Liver (tissue), 9 donors: ENCODE data around the gene LLGL2. TPM values are rescaled to one million over a fixed set of nuclear protein-coding genes. Genes with fewer than 3 reads are reported as not detected.

Experiments used
- DNase-seq: peaks from one replicate; pipeline ENCODE4 v3.0.0-alpha.2; 2017; ENCODE audit warnings: low spot score
- H3K27ac ChIP-seq, 2 donors: one replicate each; pipeline ENCODE4 v1.7.0; 2013; ENCODE audit warnings: inconsistent platforms in 2 of 2, low read length in 2 of 2, control low read depth in 1 of 2, low read depth in 1 of 2, mild to moderate bottlenecking in 1 of 2
- H3K27me3 ChIP-seq, 4 donors: one replicate each; pipeline versions ENCODE4 v1.6.1 to v1.7.0; 2013; ENCODE audit warnings: low read length in 3 of 4, inconsistent platforms in 1 of 4, mild to moderate bottlenecking in 1 of 4, moderate library complexity in 1 of 4; ENCODE audit not compliant: control insufficient read depth in 4 of 4, insufficient read depth in 4 of 4
- H3K36me3 ChIP-seq, 4 donors: one replicate each; pipeline versions ENCODE4 v1.6.1 to v1.7.0; 2013; ENCODE audit warnings: low read length in 3 of 4, mild to moderate bottlenecking in 3 of 4, low read depth in 1 of 4, moderate library complexity in 1 of 4; ENCODE audit not compliant: control insufficient read depth in 4 of 4, insufficient read depth in 3 of 4
- H3K4me1 ChIP-seq, 4 donors: one replicate each; pipeline versions ENCODE4 v1.6.1 to v1.7.0; 2013; ENCODE audit warnings: low read length in 3 of 4, mild to moderate bottlenecking in 3 of 4, moderate library complexity in 1 of 4; ENCODE audit not compliant: control insufficient read depth in 4 of 4, insufficient read depth in 4 of 4
- H3K4me3 ChIP-seq, 3 donors: one replicate each; pipeline versions ENCODE4 v1.6.1 to v1.7.0; 2013; ENCODE audit warnings: low read length in 3 of 3, control low read depth in 1 of 3, low read depth in 1 of 3, mild to moderate bottlenecking in 1 of 3
- H3K9ac ChIP-seq, 2 donors: one replicate each; pipeline ENCODE4 v1.7.0; 2013; ENCODE audit warnings: low read length in 2 of 2, mild to moderate bottlenecking in 2 of 2, moderate library complexity in 2 of 2, control low read depth in 1 of 2, low read depth in 1 of 2
- H3K9me3 ChIP-seq, 4 donors: one replicate each; pipeline versions ENCODE4 v1.6.1 to v1.7.0; 2013; ENCODE audit warnings: low read length in 3 of 4; ENCODE audit not compliant: control insufficient read depth in 4 of 4
- ATF3 ChIP-seq: IDR thresholded peaks from 2 replicates; pipeline ENCODE4 v1.6.1; 2016; ENCODE audit warnings: antibody characterized with exemption
- CTCF ChIP-seq: fragments of 150-350 bp; IDR thresholded peaks from 2 replicates; pipeline ENCODE4 v1.5.1; 2017; ENCODE audit warnings: improper control_type of control experiment, low read depth, low read length; ENCODE audit not compliant: missing input control
- EGR1 ChIP-seq, 2 donors: IDR thresholded peaks; 2 replicates each; pipeline ENCODE4 v1.6.1; 2016 to 2018; ENCODE audit warnings: antibody characterized with exemption in 2 of 2, low read depth in 2 of 2
- FOXA1 ChIP-seq: IDR thresholded peaks from 2 replicates; pipeline ENCODE4 v1.6.1; 2016; ENCODE audit warnings: antibody characterized with exemption
- FOXA2 ChIP-seq: IDR thresholded peaks from 2 replicates; pipeline ENCODE4 v1.6.1; 2016; ENCODE audit warnings: antibody characterized with exemption
- GABPA ChIP-seq, 2 donors: IDR thresholded peaks in 1 of 2; conservative IDR thresholded peaks in 1 of 2; 2 replicates each; pipeline ENCODE4 v1.6.1; 2016; ENCODE audit warnings: antibody characterized with exemption in 2 of 2, mild to moderate bottlenecking in 1 of 2, moderate library complexity in 1 of 2
- HNF4A ChIP-seq, 2 donors: conservative IDR thresholded peaks; 2 replicates each; pipeline ENCODE4 v1.6.1; 2016; ENCODE audit warnings: antibody characterized with exemption in 2 of 2, mild to moderate bottlenecking in 2 of 2
- HNF4G ChIP-seq: IDR thresholded peaks from 2 replicates; pipeline ENCODE4 v1.6.1; 2016; ENCODE audit warnings: antibody characterized with exemption
- JUND ChIP-seq, 2 donors: IDR thresholded peaks; 2 replicates each; pipeline ENCODE4 v1.6.1; 2016; ENCODE audit warnings: antibody characterized with exemption in 2 of 2
- MAX ChIP-seq: IDR thresholded peaks from 2 replicates; pipeline ENCODE4 v1.6.1; 2016; ENCODE audit warnings: antibody characterized with exemption
- NR2F2 ChIP-seq: IDR thresholded peaks from 2 replicates; pipeline ENCODE4 v1.6.1; 2016; ENCODE audit warnings: antibody characterized with exemption
- RAD21 ChIP-seq, 2 donors: IDR thresholded peaks; 2 replicates each; pipeline ENCODE4 v1.6.1; 2016; ENCODE audit warnings: antibody characterized with exemption in 2 of 2, mild to moderate bottlenecking in 2 of 2
- RXRA ChIP-seq, 2 donors: IDR thresholded peaks; 2 replicates each; pipeline ENCODE4 v1.6.1; 2017 to 2018; ENCODE audit warnings: antibody characterized with exemption in 2 of 2, mild to moderate bottlenecking in 1 of 2
- SP1 ChIP-seq: IDR thresholded peaks from 2 replicates; pipeline ENCODE4 v1.6.1; 2018; ENCODE audit warnings: antibody characterized with exemption, mild to moderate bottlenecking
- TAF1 ChIP-seq: conservative IDR thresholded peaks from 2 replicates; pipeline ENCODE4 v1.6.1; 2016; ENCODE audit warnings: antibody characterized with exemption, mild to moderate bottlenecking
- YY1 ChIP-seq: IDR thresholded peaks from 2 replicates; pipeline ENCODE4 v1.6.1; 2016; ENCODE audit warnings: antibody characterized with exemption, mild to moderate bottlenecking
- ZBTB33 ChIP-seq: IDR thresholded peaks from 2 replicates; pipeline ENCODE4 v1.6.1; 2016; ENCODE audit warnings: antibody characterized with exemption
- WGBS: extraction: QIAGEN DNeasy Blood & Tissue Kit; methylation state at CpG from one replicate; pipeline ENCODE4 v1.1.7; 2013; 5-methylcytosine and 5-hydroxymethylcytosine counted together
- polyA plus RNA-seq, 2 donors: library from polyadenylated mRNA; stranded (reverse) in 1 of 2; unstranded in 1 of 2; fragments of 200-250 nt in 1 of 2; fragments of >200 nt in 1 of 2; fragmentation: Nextera tagmentation in 1 of 2; extraction: Ambion mirVana in 1 of 2; gene quantifications; one replicate each; pipeline versions ENCODE4 v1.2.1 to v1.2.3, GENCODE V29; 2013 to 2015
- total RNA-seq, 2 donors: library from RNA; depleted of rRNA; stranded (reverse); fragments of >200 nt; gene quantifications; one replicate each; pipeline ENCODE4 v1.2.3, GENCODE V29; 2014
- TF ChIP-seq, protein P1 (sequence below): IDR thresholded peaks from 2 replicates; pipeline ENCODE4 v1.6.1; 2016; ENCODE audit warnings: antibody characterized with exemption, mild to moderate bottlenecking
- donor health status: healthy.
- donor health status: healthy.
- donor health status: healthy.
- donor health status: healthy.
- donor health status: healthy.

The LLGL2 gene
- total and polyA plus RNA-seq, 4 donors = 23.2 to 69.6 (median 38.5) TPM

DNA sequence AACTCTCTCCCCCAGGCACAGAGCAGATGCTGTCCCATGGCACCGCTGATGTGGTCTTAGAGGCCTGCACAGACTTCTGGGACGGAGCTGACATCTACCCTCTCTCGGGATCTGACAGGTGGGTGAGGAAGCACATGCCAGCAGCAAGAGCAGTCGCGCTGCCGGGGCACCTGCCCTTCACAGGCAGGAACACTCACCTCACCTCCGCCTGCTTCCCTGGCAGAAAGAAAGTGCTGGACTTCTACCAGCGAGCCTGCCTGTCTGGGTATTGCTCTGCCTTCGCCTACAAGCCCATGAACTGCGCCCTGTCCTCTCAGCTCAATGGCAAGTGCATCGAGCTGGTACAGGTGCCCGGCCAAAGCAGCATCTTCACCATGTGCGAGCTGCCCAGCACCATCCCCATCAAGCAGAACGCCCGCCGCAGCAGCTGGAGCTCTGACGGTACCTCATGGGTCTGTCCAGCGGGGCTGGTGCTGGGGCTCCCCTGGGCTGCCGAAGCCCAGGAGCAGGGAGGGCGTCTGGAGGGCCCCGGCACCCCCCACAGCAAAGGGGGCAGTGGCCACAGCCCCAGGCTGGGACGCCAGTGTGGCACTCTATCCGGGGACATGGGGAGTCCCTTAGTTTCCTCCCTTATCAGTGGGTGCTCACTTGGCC, 31.9 kb upstream of the LLGL2 start:
- DNase-seq = no peak
- H3K36me3 ChIP-seq = peaks cover 7 to 67% (median 20%) of the 10 kb centered on the region in 4 donors
- WGBS = 96% methylated on average over 23 of the region's 23 CpGs

More for the DNA sequence above, 31.9 kb upstream of the LLGL2 start:
- TF ChIP-seq HNF4A (conservative IDR thresholded peaks at IDR 0.05) (no peak), ZBTB33 (no peak), GABPA (IDR thresholded peaks at IDR 0.05 in 1 of 2, conservative IDR thresholded peaks at IDR 0.05 in 1 of 2) (no peak), EGR1 (IDR thresholded peaks at IDR 0.05; ENCODE audit: low read depth in 2 of 2) (no peak), JUND (IDR thresholded peaks at IDR 0.05) (no peak), FOXA2 (no peak), FOXA1 (no peak), RXRA (IDR thresholded peaks at IDR 0.05) (no peak), HNF4G (no peak), TAF1 (no peak), RAD21 (IDR thresholded peaks at IDR 0.05) (no peak), CTCF (no peak), NR2F2 (no peak), MAX (no peak), ATF3 (no peak), YY1 (no peak), SP1 (no peak)
- TF ChIP-seq, protein P1, sequence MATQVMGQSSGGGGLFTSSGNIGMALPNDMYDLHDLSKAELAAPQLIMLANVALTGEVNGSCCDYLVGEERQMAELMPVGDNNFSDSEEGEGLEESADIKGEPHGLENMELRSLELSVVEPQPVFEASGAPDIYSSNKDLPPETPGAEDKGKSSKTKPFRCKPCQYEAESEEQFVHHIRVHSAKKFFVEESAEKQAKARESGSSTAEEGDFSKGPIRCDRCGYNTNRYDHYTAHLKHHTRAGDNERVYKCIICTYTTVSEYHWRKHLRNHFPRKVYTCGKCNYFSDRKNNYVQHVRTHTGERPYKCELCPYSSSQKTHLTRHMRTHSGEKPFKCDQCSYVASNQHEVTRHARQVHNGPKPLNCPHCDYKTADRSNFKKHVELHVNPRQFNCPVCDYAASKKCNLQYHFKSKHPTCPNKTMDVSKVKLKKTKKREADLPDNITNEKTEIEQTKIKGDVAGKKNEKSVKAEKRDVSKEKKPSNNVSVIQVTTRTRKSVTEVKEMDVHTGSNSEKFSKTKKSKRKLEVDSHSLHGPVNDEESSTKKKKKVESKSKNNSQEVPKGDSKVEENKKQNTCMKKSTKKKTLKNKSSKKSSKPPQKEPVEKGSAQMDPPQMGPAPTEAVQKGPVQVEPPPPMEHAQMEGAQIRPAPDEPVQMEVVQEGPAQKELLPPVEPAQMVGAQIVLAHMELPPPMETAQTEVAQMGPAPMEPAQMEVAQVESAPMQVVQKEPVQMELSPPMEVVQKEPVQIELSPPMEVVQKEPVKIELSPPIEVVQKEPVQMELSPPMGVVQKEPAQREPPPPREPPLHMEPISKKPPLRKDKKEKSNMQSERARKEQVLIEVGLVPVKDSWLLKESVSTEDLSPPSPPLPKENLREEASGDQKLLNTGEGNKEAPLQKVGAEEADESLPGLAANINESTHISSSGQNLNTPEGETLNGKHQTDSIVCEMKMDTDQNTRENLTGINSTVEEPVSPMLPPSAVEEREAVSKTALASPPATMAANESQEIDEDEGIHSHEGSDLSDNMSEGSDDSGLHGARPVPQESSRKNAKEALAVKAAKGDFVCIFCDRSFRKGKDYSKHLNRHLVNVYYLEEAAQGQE = no peak
- no peak overlapping the region for H3K27ac ChIP-seq
- no peaks in the 10 kb centered on the region for H3K9me3 ChIP-seq
- H3K4me1 ChIP-seq = peaks cover 0 to 9% (median 4%) of the 10 kb centered on the region in 4 donors
- H3K4me3 ChIP-seq = no peak overlapping the region
- H3K9ac ChIP-seq = no peak overlapping the region
- no peaks in the 10 kb centered on the region for H3K27me3 ChIP-seq
